A549 (cell line): ENCODE results near the gene CYFIP2. TPM values are rescaled to one million over a fixed set of nuclear protein-coding genes. Genes with fewer than 3 reads are reported as not detected.

ENCODE experiments used
- ATAC-seq, 2 experiments: fragments of 200-7000 bp in 1 of 2; fragments of >200 bp in 1 of 2; cut with Nextera tagmentation in 1 of 2; cut with Tn5 transposase in 1 of 2; 3 replicates each; pipeline versions ENCODE4 v1.8.0 to v1.9.1; 2018 to 2020; ENCODE audit warnings: mild to moderate bottlenecking in 1 of 2, moderate library complexity in 1 of 2
- CTCF ChIA-PET: fragments of 300-600 bp; sonication (Branson Sonifier 250); formaldehyde crosslinking; extraction: SDS; loops from one replicate; lab custom pipeline; 2021; ENCODE audit warnings: antibody characterized with exemption, inconsistent platforms; lab: Yijun Ruan, JAX
- POLR2A ChIA-PET: fragments of 350-600 bp; formaldehyde crosslinking; extraction: SDS; loops from one replicate; lab custom pipeline; 2021; ENCODE audit warnings: antibody characterized with exemption, inconsistent platforms; lab: Yijun Ruan, JAX
- DNase-seq, 2 experiments: peaks; one replicate each; pipeline versions ENCODE4 v3.0.0 to v3.0.0-alpha.2; 2011 to 2016; ENCODE audit warnings: low read depth in 1 of 2, low spot score in 1 of 2
- FAIRE-seq: peaks from 2 replicates; lab custom pipeline; 2011; peaks lifted over from hg19 to GRCh38; lab: Jason Lieb, UNC
- H3K27ac ChIP-seq, 2 experiments: fragments of >200 bp; sonication (Bioruptor Twin); formaldehyde crosslinking; 3 replicates each; pipeline ENCODE4 v1.5.1; 2016 to 2017
- H3K4me1 ChIP-seq: fragments of >200 bp; sonication (Bioruptor Twin); formaldehyde crosslinking; 3 replicates; pipeline ENCODE4 v1.6.1; 2016
- H3K4me2 ChIP-seq: fragments of >200 bp; sonication (Bioruptor Twin); formaldehyde crosslinking; 3 replicates; pipeline ENCODE4 v1.6.1; 2016
- H3K4me3 ChIP-seq: fragments of >200 bp; sonication (Bioruptor Twin); formaldehyde crosslinking; 3 replicates; pipeline ENCODE4 v1.5.1; 2016
- H3K9me3 ChIP-seq: fragments of >200 bp; sonication (Bioruptor Twin); formaldehyde crosslinking; 3 replicates; pipeline ENCODE4 v1.6.1; 2016
- CBX8 ChIP-seq: fragments of 200-600 bp; sonication (generic); IDR thresholded peaks from 2 replicates; pipeline ENCODE4 v1.6.1; 2016
- CEBPB ChIP-seq, 2 experiments: fragments of >200 bp in 1 of 2; sonication (Bioruptor Twin) in 1 of 2; formaldehyde crosslinking in 1 of 2; IDR thresholded peaks; 2 replicates each; pipeline ENCODE4 v1.6.1; 2012 to 2016
- CHD2 ChIP-seq: fragments of 150-350 bp; IDR thresholded peaks from 2 replicates; pipeline ENCODE4 v1.6.1; 2014; ENCODE audit warnings: low read length; ENCODE audit not compliant: partially characterized antibody
- CHD4 ChIP-seq: fragments of 200-600 bp; sonication (generic); IDR thresholded peaks from 2 replicates; pipeline ENCODE4 v1.6.1; 2016; ENCODE audit warnings: antibody characterized with exemption, mild to moderate bottlenecking, borderline replicate concordance
- EHF ChIP-seq: fragments of 250-450 bp; sonication (Bioruptor Pico); IDR thresholded peaks from 2 replicates; pipeline ENCODE4 v1.5.0; 2020; ENCODE audit warnings: mild to moderate bottlenecking
- FOSL2 ChIP-seq, 2 experiments: fragments of 450-650 bp in 1 of 2; fragments of >200 bp in 1 of 2; sonication (Bioruptor Twin) in 1 of 2; formaldehyde crosslinking; IDR thresholded peaks; 2 replicates each; pipeline versions ENCODE4 v1.5.0 to v1.6.1; 2016 to 2020; ENCODE audit warnings: mild to moderate bottlenecking in 1 of 2, moderate library complexity in 1 of 2
- JUN ChIP-seq, 2 experiments: fragments of >200 bp; sonication (Bioruptor Twin); formaldehyde crosslinking; IDR thresholded peaks; 2 replicates in 1 of 2; 3 replicates in 1 of 2; pipeline ENCODE4 v1.6.1; 2016 to 2017
- JUNB ChIP-seq: fragments of >200 bp; sonication (Bioruptor Twin); formaldehyde crosslinking; IDR thresholded peaks from 2 replicates; pipeline ENCODE4 v1.6.1; 2016
- KDM1A ChIP-seq: fragments of 200-600 bp; sonication (generic); IDR thresholded peaks from 2 replicates; pipeline ENCODE4 v1.6.1; 2016; ENCODE audit warnings: low read depth, mild to moderate bottlenecking
- MAFK ChIP-seq: fragments of 450-650 bp; IDR thresholded peaks from 2 replicates; pipeline ENCODE4 v1.6.1; 2014; ENCODE audit not compliant: partially characterized antibody
- NPAS2 ChIP-seq: fragments of 250-450 bp; sonication (Bioruptor Pico); IDR thresholded peaks from 2 replicates; pipeline ENCODE4 v1.8.0; 2022; ENCODE audit warnings: mild to moderate bottlenecking, moderate library complexity, borderline replicate concordance
- RAD21 ChIP-seq, 2 experiments: fragments of >200 bp in 1 of 2; sonication (Bioruptor Twin) in 1 of 2; formaldehyde crosslinking in 1 of 2; IDR thresholded peaks in 1 of 2; conservative IDR thresholded peaks in 1 of 2; 2 replicates in 1 of 2; 3 replicates in 1 of 2; pipeline ENCODE4 v1.6.1; 2012 to 2018; ENCODE audit warnings: inconsistent platforms in 1 of 2
- RARB ChIP-seq: fragments of 250-450 bp; sonication (Bioruptor Pico); IDR thresholded peaks from 2 replicates; pipeline ENCODE4 v1.8.0; 2021; ENCODE audit warnings: mild to moderate bottlenecking, moderate library complexity
- SREBF2 ChIP-seq: fragments of 450-650 bp; IDR thresholded peaks from 2 replicates; pipeline ENCODE4 v1.6.1; 2014; ENCODE audit warnings: mild to moderate bottlenecking, moderate library complexity
- TFCP2L1 ChIP-seq: fragments of 250-450 bp; sonication (Bioruptor Pico); IDR thresholded peaks from 2 replicates; pipeline ENCODE4 v1.5.0; 2021; ENCODE audit warnings: mild to moderate bottlenecking
- ZFP36 ChIP-seq: fragments of 450-650 bp; IDR thresholded peaks from 2 replicates; pipeline ENCODE4 v1.6.1; 2014; ENCODE audit warnings: borderline replicate concordance; ENCODE audit not compliant: partially characterized antibody
- WGBS: methylation state at CpG from one replicate; pipeline ENCODE4 v1.1.6; 2017; ENCODE audit errors: missing lambda C conversion rate; 5-methylcytosine and 5-hydroxymethylcytosine counted together
- polyA plus RNA-seq, 4 experiments: library from polyadenylated mRNA; depleted of rRNA in 3 of 4; stranded (reverse); fragments of >200 nt; fragmentation: RNase III in 1 of 4; extraction: RNeasy Plus Mini Kit Qiagen cat#74134 plus additional on column Dnase treatment in 1 of 4; gene quantifications; 2 replicates in 3 of 4; 3 replicates in 1 of 4; pipeline ENCODE4 v1.2.3, GENCODE V29; 2011 to 2017
- TF ChIP-seq, protein P1 (sequence below): IDR thresholded peaks from 2 replicates; pipeline ENCODE4 v1.6.1; 2012
- TF ChIP-seq, protein P2 (sequence below): fragments of 150-350 bp; IDR thresholded peaks from 2 replicates; pipeline ENCODE4 v1.6.1; 2014; ENCODE audit warnings: low read depth, mild to moderate bottlenecking, low read length
- TF ChIP-seq, protein P3 (sequence below): fragments of 250-450 bp; sonication (Bioruptor Pico); IDR thresholded peaks from 2 replicates; pipeline ENCODE4 v1.5.0; 2021; ENCODE audit warnings: mild to moderate bottlenecking, moderate library complexity, borderline replicate concordance

CYFIP2 gene
- polyA plus RNA-seq, 2 of the 4 experiments (the other 2 are of a cell fraction): 9.0 to 18.6 TPM

DNA sequence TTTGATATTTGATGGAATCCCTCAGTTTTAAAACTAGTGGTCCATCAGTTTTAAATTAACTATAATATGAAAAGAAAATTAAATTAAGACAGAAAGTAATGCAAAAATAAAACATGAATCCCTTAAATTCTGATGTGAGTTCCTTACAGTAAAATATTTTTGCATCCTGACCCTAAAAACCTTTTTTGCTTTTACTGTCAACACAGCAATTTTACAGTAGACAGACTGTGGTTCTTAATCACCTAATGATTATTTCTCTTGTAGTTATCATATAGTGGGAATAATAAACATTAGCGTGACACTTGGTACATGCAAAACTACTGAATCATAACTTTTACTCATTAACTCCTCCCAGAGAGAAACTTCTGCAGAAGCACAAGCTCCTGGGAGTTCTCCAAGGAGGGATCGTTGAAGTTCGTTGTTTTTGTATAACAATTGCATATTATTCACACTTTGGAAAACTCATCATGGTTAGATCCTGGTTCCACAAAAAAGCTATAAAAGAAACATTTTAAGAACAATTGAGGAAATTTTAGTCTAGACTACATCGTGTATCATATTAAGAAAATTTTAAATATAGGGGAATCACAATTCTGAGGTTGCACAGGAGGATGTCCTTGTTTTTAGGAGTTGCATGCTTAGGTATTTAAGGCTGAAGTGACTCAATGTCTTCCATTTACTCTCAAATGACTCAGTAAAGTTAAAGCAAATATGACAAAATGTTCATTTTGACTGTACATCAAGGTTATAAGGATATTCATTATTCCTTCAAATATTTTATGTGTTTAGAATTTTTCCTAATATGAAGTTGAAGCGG lies 105.9 kb downstream of the CYFIP2 start:
- FAIRE-seq: no peak
- Histone ChIP-seq H3K27ac (peak overlapping the region; percentile 57 to 76; a peak in 5 of 6 replicates), H3K9me3 (no peaks in the 10 kb centered on the region), H3K4me2 (peak overlapping the region; percentile 65), H3K4me3 (no peak overlapping the region), H3K4me1 (peaks cover 27% of the 10 kb centered on the region)
- POLR2A ChIA-PET: no interaction called here
- 0 out of 2 replicates have a peak, but pooled peaks have one; percentile 18 for TF ChIP-seq JUNB
- TF ChIP-seq, protein P1, sequence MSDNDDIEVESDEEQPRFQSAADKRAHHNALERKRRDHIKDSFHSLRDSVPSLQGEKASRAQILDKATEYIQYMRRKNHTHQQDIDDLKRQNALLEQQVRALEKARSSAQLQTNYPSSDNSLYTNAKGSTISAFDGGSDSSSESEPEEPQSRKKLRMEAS: peak; percentile 35; the same call in 1 of the 2 replicates
- no peak for TF ChIP-seq ZFP36
- TF ChIP-seq CEBPB (IDR thresholded peaks at IDR 0.05): no peak
- TF ChIP-seq FOSL2 (IDR thresholded peaks at IDR 0.05): no peak
- TF ChIP-seq FOSL2 (CRISPR knock-in tag; IDR thresholded peaks at IDR 0.05): peak; percentile 53; the same call in 1 of the 2 replicates
- no peak for TF ChIP-seq TFCP2L1
- no peak for TF ChIP-seq CBX8
- no peak for TF ChIP-seq NPAS2 (CRISPR knock-in tag)
- no peak for TF ChIP-seq RAD21 (conservative IDR thresholded peaks at IDR 0.05 in 1 of 2, IDR thresholded peaks at IDR 0.05 in 1 of 2)
- TF ChIP-seq, protein P2, sequence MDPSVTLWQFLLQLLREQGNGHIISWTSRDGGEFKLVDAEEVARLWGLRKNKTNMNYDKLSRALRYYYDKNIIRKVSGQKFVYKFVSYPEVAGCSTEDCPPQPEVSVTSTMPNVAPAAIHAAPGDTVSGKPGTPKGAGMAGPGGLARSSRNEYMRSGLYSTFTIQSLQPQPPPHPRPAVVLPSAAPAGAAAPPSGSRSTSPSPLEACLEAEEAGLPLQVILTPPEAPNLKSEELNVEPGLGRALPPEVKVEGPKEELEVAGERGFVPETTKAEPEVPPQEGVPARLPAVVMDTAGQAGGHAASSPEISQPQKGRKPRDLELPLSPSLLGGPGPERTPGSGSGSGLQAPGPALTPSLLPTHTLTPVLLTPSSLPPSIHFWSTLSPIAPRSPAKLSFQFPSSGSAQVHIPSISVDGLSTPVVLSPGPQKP: no peak
- TF ChIP-seq, protein P3, sequence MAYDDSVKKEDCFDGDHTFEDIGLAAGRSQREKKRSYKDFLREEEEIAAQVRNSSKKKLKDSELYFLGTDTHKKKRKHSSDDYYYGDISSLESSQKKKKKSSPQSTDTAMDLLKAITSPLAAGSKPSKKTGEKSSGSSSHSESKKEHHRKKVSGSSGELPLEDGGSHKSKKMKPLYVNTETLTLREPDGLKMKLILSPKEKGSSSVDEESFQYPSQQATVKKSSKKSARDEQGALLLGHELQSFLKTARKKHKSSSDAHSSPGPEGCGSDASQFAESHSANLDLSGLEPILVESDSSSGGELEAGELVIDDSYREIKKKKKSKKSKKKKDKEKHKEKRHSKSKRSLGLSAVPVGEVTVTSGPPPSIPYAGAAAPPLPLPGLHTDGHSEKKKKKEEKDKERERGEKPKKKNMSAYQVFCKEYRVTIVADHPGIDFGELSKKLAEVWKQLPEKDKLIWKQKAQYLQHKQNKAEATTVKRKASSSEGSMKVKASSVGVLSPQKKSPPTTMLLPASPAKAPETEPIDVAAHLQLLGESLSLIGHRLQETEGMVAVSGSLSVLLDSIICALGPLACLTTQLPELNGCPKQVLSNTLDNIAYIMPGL (CRISPR knock-in tag): no peak
- TF ChIP-seq SREBF2: no peak
- peak; percentile 90 for TF ChIP-seq MAFK
- 30% methylated on average over 5 of the region's 5 CpGs for WGBS
- CTCF ChIA-PET: interaction anchor here (0.6 to 3.9 kb wide), 13 partner anchors 13 to 371 kb away, joined by 3 to 12 read pairs (median 4); partner anchors contain the start of gene LSM11
- ATAC-seq: peak in 1 of 2 experiments; percentile 39; a peak in 2 of 6 replicates
- DNase-seq: no peak

DNA sequence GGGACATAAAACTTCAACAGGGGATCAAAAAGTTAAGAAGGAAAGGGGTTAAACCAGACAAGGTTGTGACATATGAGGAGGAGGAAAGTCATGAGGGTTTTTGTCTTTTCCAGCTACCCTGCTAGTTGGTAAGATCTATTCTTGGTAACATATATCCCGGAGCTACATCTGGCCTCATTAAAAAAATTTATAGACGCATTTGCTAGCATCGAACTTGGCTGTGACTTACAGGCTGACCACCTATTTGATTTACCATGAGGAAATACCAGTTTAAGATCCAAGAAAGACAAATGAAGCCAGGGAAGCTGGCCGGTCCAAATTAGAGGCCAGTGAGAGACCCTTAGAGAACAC lies 106.5 kb downstream of the CYFIP2 start:
- Histone ChIP-seq H3K9me3 (no peaks in the 10 kb centered on the region), H3K4me2 (peak overlapping the region; percentile 65), H3K4me3 (no peak overlapping the region), H3K4me1 (peaks cover 27% of the 10 kb centered on the region), H3K27ac (peak overlapping the region; percentile 57 to 76; a peak in 5 of 6 replicates)
- ChIA-PET POLR2A (no interaction called here), CTCF (interaction anchor here (0.6 to 3.9 kb wide), 10 partner anchors 18 to 371 kb away, joined by 3 to 12 read pairs (median 4); partner anchors contain the start of gene LSM11)
- no peak for TF ChIP-seq KDM1A
- no peak for TF ChIP-seq RARB (CRISPR knock-in tag)
- no peak for TF ChIP-seq CHD2
- TF ChIP-seq CHD4: no peak
- TF ChIP-seq JUNB: no peak
- TF ChIP-seq JUN (IDR thresholded peaks at IDR 0.05): no peak
- TF ChIP-seq EHF (CRISPR knock-in tag): no peak
- WGBS: 36% methylated on average over 4 of the region's 4 CpGs
- no peak; a peak in 1 of 6 replicates for ATAC-seq
- peak; percentile 13 for FAIRE-seq
- DNase-seq: no peak
